HepG2 (cell line): ENCODE data around the gene ICOS. TPM values are rescaled to one million over a fixed set of nuclear protein-coding genes. Genes with fewer than 3 reads are reported as not detected.

Experiments
- ATAC-seq: fragments of 200-7000 bp; cut with Tn5 transposase; 3 replicates; pipeline ENCODE4 v1.9.1; 2020; ENCODE audit warnings: mild to moderate bottlenecking, moderate library complexity
- BruUV-seq: library from RNA; stranded (reverse); fragments of 400-500 nt; replicated peaks from 2 replicates; lab custom pipeline; 2021; lab: Mats Ljungman, UMichigan
- CTCF ChIA-PET: fragments of 300-600 bp; formaldehyde crosslinking; extraction: SDS; loops from one replicate; lab custom pipeline; 2021; ENCODE audit warnings: low total read pairs, inconsistent platforms, low intra/inter-chr PET ratio; lab: Yijun Ruan, JAX
- POLR2A ChIA-PET: fragments of 350-600 bp; sonication (Branson Sonifier 250); formaldehyde crosslinking; loops from one replicate; lab custom pipeline; 2020; ENCODE audit warnings: antibody characterized with exemption, inconsistent platforms; lab: Yijun Ruan, JAX
- DNase-seq: peaks from one replicate; pipeline ENCODE4 v3.0.0-alpha.2; 2015; ENCODE audit warnings: low spot score
- FAIRE-seq: peaks from 3 replicates; lab custom pipeline; 2011; peaks lifted over from hg19 to GRCh38; lab: Jason Lieb, UNC
- H2AFZ ChIP-seq: one replicate; pipeline ENCODE4 v1.6.1; 2011; ENCODE audit warnings: low read length, inconsistent platforms
- H3K27ac ChIP-seq: fragments of 300-600 bp; 3 replicates; pipeline ENCODE4 v1.8.0; 2011; ENCODE audit warnings: mixed run types, mild to moderate bottlenecking, mixed read lengths, low read length, inconsistent platforms; ENCODE audit not compliant: insufficient read depth; ENCODE audit errors: extremely low read length
- H3K27me3 ChIP-seq, 2 experiments: fragments of 200-600 bp in 1 of 2; 2 replicates in 1 of 2; 3 replicates in 1 of 2; pipeline versions ENCODE4 v1.6.0 to v1.8.0; 2011; ENCODE audit warnings: low read length in 2 of 2, mild to moderate bottlenecking in 2 of 2, moderate library complexity in 2 of 2, inconsistent platforms in 1 of 2; ENCODE audit not compliant: insufficient read depth in 2 of 2, control insufficient read depth in 1 of 2
- H3K36me3 ChIP-seq, 2 experiments: fragments of 200-600 bp in 1 of 2; replicated peaks in 1 of 2; 2 replicates in 1 of 2; 3 replicates in 1 of 2; pipeline versions ENCODE4 v1.5.1 to v1.8.0; 2011; ENCODE audit warnings: low read length in 2 of 2, inconsistent platforms in 1 of 2; ENCODE audit not compliant: insufficient read depth in 2 of 2, control insufficient read depth in 1 of 2
- H3K4me1 ChIP-seq: 2 replicates; pipeline ENCODE4 v1.5.1; 2012; ENCODE audit warnings: low read length, inconsistent platforms; ENCODE audit not compliant: insufficient read depth
- H3K4me2 ChIP-seq: 2 replicates; pipeline ENCODE4 v1.6.0; 2011; ENCODE audit warnings: low read depth, low read length, inconsistent platforms
- H3K4me3 ChIP-seq, 3 experiments: fragments of 200-600 bp in 1 of 3; sonication (generic), shearing (Covaris generic) in 1 of 3; replicated peaks in 1 of 3; 2 replicates each; pipeline ENCODE4 v1.5.1; 2011 to 2016; ENCODE audit warnings: low read length in 3 of 3, inconsistent platforms in 2 of 3, low read depth in 2 of 3, mild to moderate bottlenecking in 2 of 3, control low read depth in 1 of 3, mixed read lengths in 1 of 3; ENCODE audit not compliant: insufficient read depth in 1 of 3
- H3K79me2 ChIP-seq: one replicate; pipeline ENCODE4 v1.6.1; 2011; ENCODE audit warnings: low read length, inconsistent platforms; ENCODE audit not compliant: insufficient read depth
- H3K9ac ChIP-seq: 2 replicates; pipeline ENCODE4 v1.6.0; 2011; ENCODE audit warnings: mild to moderate bottlenecking, low read depth, low read length, inconsistent platforms; ENCODE audit not compliant: insufficient read depth
- H3K9me3 ChIP-seq: 2 replicates; pipeline ENCODE4 v1.5.1; 2012; ENCODE audit warnings: mild to moderate bottlenecking, low read length
- H4K20me1 ChIP-seq: 2 replicates; pipeline ENCODE4 v1.6.0; 2011; ENCODE audit warnings: inconsistent platforms, mild to moderate bottlenecking, low read length, moderate library complexity; ENCODE audit not compliant: insufficient read depth
- CAMTA2 ChIP-seq: sonication (generic); formaldehyde crosslinking; IDR thresholded peaks from 2 replicates; pipeline ENCODE4 v1.4.0; 2020; ENCODE audit warnings: mild to moderate bottlenecking, missing genetic modification reagents, borderline replicate concordance
- GATAD1 ChIP-seq: IDR thresholded peaks from 2 replicates; pipeline ENCODE4 v1.6.1; 2016; ENCODE audit warnings: missing genetic modification reagents, missing compliant biosample characterization
- KDM5A ChIP-seq: fragments of 200-600 bp; sonication (generic); IDR thresholded peaks from 2 replicates; pipeline ENCODE4 v1.7.0; 2018; ENCODE audit warnings: antibody characterized with exemption, mild to moderate bottlenecking, low read length, borderline replicate concordance
- NR2F6 ChIP-seq, 2 experiments: IDR thresholded peaks; 2 replicates each; pipeline ENCODE4 v1.6.1; 2016; ENCODE audit warnings: antibody characterized with exemption in 1 of 2, mild to moderate bottlenecking in 1 of 2
- ONECUT2 ChIP-seq: sonication (generic); formaldehyde crosslinking; IDR thresholded peaks from 2 replicates; pipeline ENCODE4 v1.4.0; 2020; ENCODE audit warnings: missing genetic modification reagents
- SMARCC2 ChIP-seq: fragments of 450-650 bp; IDR thresholded peaks from 2 replicates; pipeline ENCODE4 v1.6.1; 2017; ENCODE audit warnings: antibody characterized with exemption, mild to moderate bottlenecking
- SRSF9 ChIP-seq: fragments of 200-400 bp; formaldehyde crosslinking; IDR thresholded peaks from 2 replicates; pipeline ENCODE4 v1.6.1; 2018; ENCODE audit warnings: borderline replicate concordance, mild to moderate bottlenecking, low read depth, low read length; ENCODE audit not compliant: insufficient read depth, poor library complexity, severe bottlenecking
- ZNF101 ChIP-seq: sonication (generic); formaldehyde crosslinking; IDR thresholded peaks from 2 replicates; pipeline ENCODE4 v1.4.0; 2020; ENCODE audit warnings: mild to moderate bottlenecking, low read depth, missing genetic modification reagents, borderline replicate concordance
- ZNF318 ChIP-seq: sonication (generic); formaldehyde crosslinking; IDR thresholded peaks from 2 replicates; pipeline ENCODE4 v1.4.0; 2020; ENCODE audit warnings: mild to moderate bottlenecking, missing genetic modification reagents
- ZNF607 ChIP-seq: sonication (generic); formaldehyde crosslinking; IDR thresholded peaks from 2 replicates; pipeline ENCODE4 v1.5.1; 2020; ENCODE audit warnings: missing genetic modification reagents, mild to moderate bottlenecking, borderline replicate concordance
- ZNF720 ChIP-seq: sonication (generic); formaldehyde crosslinking; IDR thresholded peaks from 2 replicates; pipeline ENCODE4 v1.4.0; 2020; ENCODE audit warnings: missing genetic modification reagents
- ZNF788 ChIP-seq: sonication (generic); formaldehyde crosslinking; IDR thresholded peaks from 2 replicates; pipeline ENCODE4 v1.5.0; 2020; ENCODE audit warnings: mild to moderate bottlenecking, missing genetic modification reagents, borderline replicate concordance
- WGBS: methylation state at CpG from one replicate; pipeline ENCODE4 v1.1.6; 2017; ENCODE audit warnings: low lambda C conversion rate; 5-methylcytosine and 5-hydroxymethylcytosine counted together
- in situ Hi-C: cut with HindIII; loops from 2 replicates; pipeline ENCODE4 v1.10.0; 2017; ENCODE audit warnings: low pct_unique_long_range_greater_than_20kb; ENCODE audit not compliant: extremely low pct_ligation_motif_present
- intact Hi-C: fragments of 100-400 bp; cut with micrococcal nuclease; formaldehyde crosslinking; loops from one replicate; pipeline ENCODE4 v1.10.0; 2022; ENCODE audit not compliant: unreplicated experiment
- polyA plus RNA-seq, 8 experiments: library from polyadenylated mRNA; depleted of rRNA in 3 of 8; stranded (reverse) in 7 of 8; unstranded in 1 of 8; fragments of >200 nt; fragmentation: Illumina TruSeq in 4 of 8; extraction: Trizol in 4 of 8; gene quantifications; 2 replicates each; pipeline versions ENCODE4 v1.2.1 to v1.2.3, GENCODE V29; 2011 to 2016; ENCODE audit warnings: low read depth in 4 of 8, missing spikeins in 1 of 8, mixed read lengths in 1 of 8; ENCODE audit not compliant: insufficient read depth in 1 of 8
- total RNA-seq, 5 experiments: library from RNA; depleted of rRNA; stranded (reverse); fragments of >200 nt; fragmentation: Illumina TruSeq; extraction: Trizol; gene quantifications; 2 replicates each; pipeline ENCODE4 v1.2.3, GENCODE V29; 2016; ENCODE audit warnings: low read depth in 1 of 5
- TF ChIP-seq, protein P1 (sequence below): sonication (generic); formaldehyde crosslinking; IDR thresholded peaks from 2 replicates; pipeline ENCODE4 v1.4.0; 2020; ENCODE audit warnings: missing genetic modification reagents, mild to moderate bottlenecking, borderline replicate concordance

The ICOS gene
- total and polyA plus RNA-seq, 2 of the 13 experiments (the other 11 are each of a cell fraction or from before 2014, with no cell fraction given), result not detected

- in situ Hi-C loops (no loop called here), intact Hi-C loops (no loop called here)
- TF ChIP-seq, protein P1, sequence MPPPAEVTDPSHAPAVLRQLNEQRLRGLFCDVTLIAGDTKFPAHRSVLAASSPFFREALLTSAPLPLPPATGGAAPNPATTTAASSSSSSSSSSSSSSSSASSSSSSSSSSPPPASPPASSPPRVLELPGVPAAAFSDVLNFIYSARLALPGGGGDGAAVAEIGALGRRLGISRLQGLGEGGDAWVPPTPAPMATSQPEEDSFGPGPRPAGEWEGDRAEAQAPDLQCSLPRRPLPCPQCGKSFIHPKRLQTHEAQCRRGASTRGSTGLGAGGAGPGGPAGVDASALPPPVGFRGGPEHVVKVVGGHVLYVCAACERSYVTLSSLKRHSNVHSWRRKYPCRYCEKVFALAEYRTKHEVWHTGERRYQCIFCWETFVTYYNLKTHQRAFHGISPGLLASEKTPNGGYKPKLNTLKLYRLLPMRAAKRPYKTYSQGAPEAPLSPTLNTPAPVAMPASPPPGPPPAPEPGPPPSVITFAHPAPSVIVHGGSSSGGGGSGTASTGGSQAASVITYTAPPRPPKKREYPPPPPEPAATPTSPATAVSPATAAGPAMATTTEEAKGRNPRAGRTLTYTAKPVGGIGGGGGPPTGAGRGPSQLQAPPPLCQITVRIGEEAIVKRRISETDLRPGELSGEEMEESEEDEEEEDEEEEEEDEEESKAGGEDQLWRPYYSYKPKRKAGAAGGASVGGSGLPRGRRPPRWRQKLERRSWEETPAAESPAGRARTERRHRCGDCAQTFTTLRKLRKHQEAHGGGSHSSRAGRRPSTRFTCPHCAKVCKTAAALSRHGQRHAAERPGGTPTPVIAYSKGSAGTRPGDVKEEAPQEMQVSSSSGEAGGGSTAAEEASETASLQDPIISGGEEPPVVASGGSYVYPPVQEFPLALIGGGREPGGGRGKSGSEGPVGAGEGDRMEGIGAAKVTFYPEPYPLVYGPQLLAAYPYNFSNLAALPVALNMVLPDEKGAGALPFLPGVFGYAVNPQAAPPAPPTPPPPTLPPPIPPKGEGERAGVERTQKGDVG (CRISPR knock-in tag), result no peak
- TF ChIP-seq ONECUT2 (CRISPR knock-in tag) (no peak), NR2F6 (IDR thresholded peaks at IDR 0.05) (no peak), NR2F6 (CRISPR knock-in tag; IDR thresholded peaks at IDR 0.05) (no peak), ZNF101 (CRISPR knock-in tag) (no peak), ZNF607 (CRISPR knock-in tag) (no peak), SRSF9 (no peak), CAMTA2 (CRISPR knock-in tag) (no peak), ZNF318 (no peak), ZNF788 (no peak), KDM5A (no peak), GATAD1 (CRISPR knock-in tag) (no peak), ZNF720 (CRISPR knock-in tag) (no peak), SMARCC2 (no peak)
- CTCF ChIA-PET, result no interaction called here
- no peak overlapping the region for H3K27ac ChIP-seq
- no peaks in the 10 kb centered on the region for H3K36me3 ChIP-seq
- no peaks in the 10 kb centered on the region for H3K4me1 ChIP-seq
- ATAC-seq (no peak), FAIRE-seq (no peak), DNase-seq (no peak)
- H2AFZ ChIP-seq, result no peak overlapping the region
- no peaks in the 10 kb centered on the region for H4K20me1 ChIP-seq
- H3K27me3 ChIP-seq, result 0 out of 5 replicates have a peak, but pooled peaks cover 0 to 3% of the 10 kb centered on the region in 2 experiments
- H3K4me3 ChIP-seq, result no peak overlapping the region
- POLR2A ChIA-PET, result no interaction called here
- H3K9me3 ChIP-seq, result no peaks in the 10 kb centered on the region
- 3% methylated on average over 1 of the region's 1 CpG for WGBS
- no TSS peak for BruUV-seq
- H3K4me2 ChIP-seq, result no peak overlapping the region
- H3K79me2 ChIP-seq, result no peaks in the 10 kb centered on the region
- H3K9ac ChIP-seq, result no peak overlapping the region
Measured at GRCh38 chr2:203992509-203992908, 55.9 kb downstream of the ICOS start.
